HTERT RPE-1 (cell line): ENCODE measurements around the gene PAX5.

Experiments
- in situ Hi-C: fragments of 300-500 bp; cut with MboI; formaldehyde crosslinking; loops from 4 replicates; pipeline ENCODE4 v1.14.3; 2020; ENCODE audit warnings: low sequenced_read_pairs

The PAX5 gene

DNA sequence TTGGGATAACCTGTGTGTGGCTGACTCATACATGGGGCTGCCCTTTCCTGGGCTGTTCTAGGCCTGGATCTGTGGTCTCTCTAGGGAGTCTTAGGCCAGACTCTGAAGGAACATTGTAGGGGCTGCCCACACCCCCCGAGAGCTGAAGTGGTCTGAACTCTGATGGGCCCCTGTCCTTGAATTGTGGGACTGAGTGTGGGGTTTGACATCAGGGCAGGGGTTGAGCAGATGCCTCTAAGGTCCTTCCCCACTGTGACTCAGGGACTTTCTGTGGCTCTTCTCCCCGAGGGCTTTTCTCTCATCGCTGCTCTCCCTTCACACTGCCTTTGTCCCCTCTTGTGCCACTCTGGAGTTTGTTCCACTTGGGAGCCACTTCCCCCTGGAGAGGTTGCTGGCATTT is 246.4 kb downstream of the PAX5 start:
- in situ Hi-C loops: no loop called here
